Ishikawa (cell line): ENCODE results near the gene RNF214.

Experiments
- CEBPB ChIP-seq: IDR thresholded peaks from 2 replicates; pipeline ENCODE4 v1.6.1; 2012
- CREB1 ChIP-seq: IDR thresholded peaks from 2 replicates; pipeline ENCODE4 v1.6.1; 2012; ENCODE audit warnings: low read depth
- EGR1 ChIP-seq: IDR thresholded peaks from 2 replicates; pipeline ENCODE4 v1.6.1; 2012
- EP300 ChIP-seq: IDR thresholded peaks from 2 replicates; pipeline ENCODE4 v1.6.1; 2012; ENCODE audit warnings: borderline replicate concordance
- FOXM1 ChIP-seq: IDR thresholded peaks from 2 replicates; pipeline ENCODE4 v1.6.1; 2012; ENCODE audit warnings: low read depth, borderline replicate concordance
- NFIC ChIP-seq: IDR thresholded peaks from 2 replicates; pipeline ENCODE4 v1.6.1; 2012
- RAD21 ChIP-seq: IDR thresholded peaks from 2 replicates; pipeline ENCODE4 v1.6.1; 2012; ENCODE audit warnings: low read depth
- TAF1 ChIP-seq: IDR thresholded peaks from 2 replicates; pipeline ENCODE4 v1.6.1; 2012; ENCODE audit warnings: low read depth, mild to moderate bottlenecking
- TCF12 ChIP-seq: IDR thresholded peaks from 2 replicates; pipeline ENCODE4 v1.6.1; 2012; ENCODE audit warnings: low read depth
- TEAD4 ChIP-seq: IDR thresholded peaks from 2 replicates; pipeline ENCODE4 v1.6.1; 2012
- USF1 ChIP-seq: IDR thresholded peaks from 2 replicates; pipeline ENCODE4 v1.6.1; 2012
- YY1 ChIP-seq: IDR thresholded peaks from 2 replicates; pipeline ENCODE4 v1.6.1; 2012; ENCODE audit warnings: low read depth
- ZBTB7A ChIP-seq: IDR thresholded peaks from 2 replicates; pipeline ENCODE4 v1.6.1; 2012; ENCODE audit warnings: low read depth
- TF ChIP-seq, protein P1 (sequence below): IDR thresholded peaks from 2 replicates; pipeline ENCODE4 v1.6.1; 2012
- TF ChIP-seq, protein P2 (sequence below): IDR thresholded peaks from 2 replicates; pipeline ENCODE4 v1.6.1; 2012; ENCODE audit warnings: low read depth, mild to moderate bottlenecking

The RNF214 gene

DNA sequence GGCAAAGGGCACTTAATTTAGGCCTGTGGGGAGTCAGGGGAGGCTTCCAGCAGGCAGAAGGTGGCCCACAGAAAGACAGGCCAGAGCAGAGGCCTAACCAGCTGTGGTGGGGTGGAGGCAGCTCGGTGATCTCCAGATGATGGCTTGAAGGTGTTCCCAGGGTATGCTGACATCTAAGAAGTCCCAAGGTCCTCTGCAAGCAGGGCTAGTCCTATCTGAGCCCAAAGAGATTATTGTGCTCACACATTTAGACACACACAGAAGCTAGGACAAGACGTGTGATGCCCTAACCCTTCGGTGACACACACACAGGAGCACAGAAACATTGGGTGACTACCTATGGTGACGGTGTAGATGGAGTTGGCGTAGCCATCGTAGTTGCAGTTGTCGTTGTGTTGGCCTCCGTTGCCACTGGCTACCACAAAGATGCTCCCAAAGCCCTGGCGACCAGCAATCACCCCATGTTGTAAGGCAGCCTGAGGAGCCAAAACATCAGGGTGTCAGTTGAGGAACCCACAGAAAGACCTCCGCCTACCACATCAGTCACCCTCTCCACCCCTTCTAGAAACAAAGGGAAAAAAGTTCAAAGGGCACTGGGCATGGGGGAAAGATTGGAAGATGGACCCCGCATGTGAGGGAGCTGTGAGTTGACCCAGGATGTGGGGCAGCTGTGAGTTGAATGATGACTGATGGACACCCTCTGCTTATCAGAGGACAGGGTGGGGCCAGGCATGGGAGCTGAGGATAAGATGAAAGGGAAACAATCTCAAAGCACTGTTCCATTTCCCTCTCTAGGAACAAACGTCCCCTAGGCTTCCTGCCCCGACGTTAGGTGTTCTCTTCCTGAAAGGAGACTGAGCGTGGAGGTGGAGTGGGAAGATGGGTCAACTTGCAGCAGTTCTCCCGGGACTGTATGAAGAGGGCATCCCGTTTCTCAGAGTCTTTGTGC, 8.5 kb upstream of the RNF214 start:
- TF ChIP-seq YY1 (no peak), TCF12 (no peak), CEBPB (no peak), RAD21 (no peak)
- TF ChIP-seq, protein P1, sequence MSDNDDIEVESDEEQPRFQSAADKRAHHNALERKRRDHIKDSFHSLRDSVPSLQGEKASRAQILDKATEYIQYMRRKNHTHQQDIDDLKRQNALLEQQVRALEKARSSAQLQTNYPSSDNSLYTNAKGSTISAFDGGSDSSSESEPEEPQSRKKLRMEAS: no peak

- TF ChIP-seq ZBTB7A (no peak), CEBPB (no peak), TCF12 (no peak), EP300 (no peak), TEAD4 (no peak), YY1 (no peak), NFIC (no peak), RAD21 (no peak), USF1 (no peak), CREB1 (no peak), TAF1 (no peak), EGR1 (no peak), FOXM1 (no peak)
- TF ChIP-seq, protein P2, sequence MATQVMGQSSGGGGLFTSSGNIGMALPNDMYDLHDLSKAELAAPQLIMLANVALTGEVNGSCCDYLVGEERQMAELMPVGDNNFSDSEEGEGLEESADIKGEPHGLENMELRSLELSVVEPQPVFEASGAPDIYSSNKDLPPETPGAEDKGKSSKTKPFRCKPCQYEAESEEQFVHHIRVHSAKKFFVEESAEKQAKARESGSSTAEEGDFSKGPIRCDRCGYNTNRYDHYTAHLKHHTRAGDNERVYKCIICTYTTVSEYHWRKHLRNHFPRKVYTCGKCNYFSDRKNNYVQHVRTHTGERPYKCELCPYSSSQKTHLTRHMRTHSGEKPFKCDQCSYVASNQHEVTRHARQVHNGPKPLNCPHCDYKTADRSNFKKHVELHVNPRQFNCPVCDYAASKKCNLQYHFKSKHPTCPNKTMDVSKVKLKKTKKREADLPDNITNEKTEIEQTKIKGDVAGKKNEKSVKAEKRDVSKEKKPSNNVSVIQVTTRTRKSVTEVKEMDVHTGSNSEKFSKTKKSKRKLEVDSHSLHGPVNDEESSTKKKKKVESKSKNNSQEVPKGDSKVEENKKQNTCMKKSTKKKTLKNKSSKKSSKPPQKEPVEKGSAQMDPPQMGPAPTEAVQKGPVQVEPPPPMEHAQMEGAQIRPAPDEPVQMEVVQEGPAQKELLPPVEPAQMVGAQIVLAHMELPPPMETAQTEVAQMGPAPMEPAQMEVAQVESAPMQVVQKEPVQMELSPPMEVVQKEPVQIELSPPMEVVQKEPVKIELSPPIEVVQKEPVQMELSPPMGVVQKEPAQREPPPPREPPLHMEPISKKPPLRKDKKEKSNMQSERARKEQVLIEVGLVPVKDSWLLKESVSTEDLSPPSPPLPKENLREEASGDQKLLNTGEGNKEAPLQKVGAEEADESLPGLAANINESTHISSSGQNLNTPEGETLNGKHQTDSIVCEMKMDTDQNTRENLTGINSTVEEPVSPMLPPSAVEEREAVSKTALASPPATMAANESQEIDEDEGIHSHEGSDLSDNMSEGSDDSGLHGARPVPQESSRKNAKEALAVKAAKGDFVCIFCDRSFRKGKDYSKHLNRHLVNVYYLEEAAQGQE: no peak
- TF ChIP-seq, protein P1: no peak
Observed at GRCh38 chr11:117225553-117226170, 6.8 kb upstream of the RNF214 start.

- peak; percentile 88 for TF ChIP-seq RAD21
- no peak for TF ChIP-seq NFIC
- TF ChIP-seq EP300: no peak
Observed at GRCh38 chr11:117226388-117227385, 5.8 kb upstream of the RNF214 start.

DNA sequence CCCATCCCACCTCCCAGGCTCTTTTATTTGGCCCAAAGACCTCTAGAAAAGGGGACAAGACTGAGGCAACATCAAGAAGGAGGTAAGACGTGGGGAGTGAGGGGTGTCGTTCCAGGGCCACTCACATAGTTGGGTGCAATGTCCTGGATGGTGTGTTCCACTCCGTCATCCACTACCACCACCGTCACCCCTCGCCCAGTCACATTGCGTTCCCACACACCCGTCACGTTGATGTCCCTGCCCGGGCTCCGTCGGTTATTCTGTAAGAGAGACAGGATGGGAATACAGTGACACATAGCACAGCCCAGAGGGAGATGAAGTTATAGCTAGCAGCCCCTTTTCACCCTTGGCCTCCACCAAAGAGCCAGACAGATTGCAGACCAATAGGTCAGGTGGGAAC, 4.4 kb upstream of the RNF214 start:
- TF ChIP-seq USF1: no peak
- TF ChIP-seq, protein P2: no peak
- no peak for TF ChIP-seq NFIC
- no peak for TF ChIP-seq FOXM1
- no peak for TF ChIP-seq TCF12
- no peak for TF ChIP-seq RAD21
- TF ChIP-seq EP300: no peak
- TF ChIP-seq, protein P1: no peak
- TF ChIP-seq TAF1: no peak
- TF ChIP-seq CEBPB: no peak
- TF ChIP-seq EGR1: no peak
- TF ChIP-seq TEAD4: no peak
- TF ChIP-seq YY1: no peak
- TF ChIP-seq CREB1: no peak
- no peak for TF ChIP-seq ZBTB7A

DNA sequence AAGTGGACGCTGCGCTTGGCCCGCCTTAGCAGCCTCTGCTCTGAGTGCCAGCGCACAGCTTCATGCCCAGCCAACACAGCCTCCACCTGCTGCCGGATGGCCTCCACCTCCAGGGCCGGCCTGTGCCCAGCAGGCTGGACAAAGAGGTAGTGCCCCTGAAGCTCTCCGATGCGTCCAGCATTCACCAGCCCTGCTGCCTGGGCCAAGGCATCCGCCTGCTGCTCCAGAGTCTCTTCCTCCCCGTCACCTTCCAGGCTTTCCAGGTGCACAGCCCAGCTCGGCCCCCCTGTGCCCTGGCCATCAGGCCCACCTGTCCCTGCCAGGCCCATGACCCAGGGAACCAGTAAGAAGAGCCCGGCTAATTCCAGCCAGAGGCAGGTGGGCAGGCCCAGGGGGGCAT, 3.1 kb upstream of the RNF214 start:
- TF ChIP-seq RAD21: no peak
- TF ChIP-seq, protein P1: no peak
- TF ChIP-seq EGR1: no peak
- TF ChIP-seq FOXM1: no peak
- TF ChIP-seq YY1: no peak
- no peak for TF ChIP-seq NFIC
- TF ChIP-seq TAF1: no peak
- no peak for TF ChIP-seq ZBTB7A
- TF ChIP-seq TCF12: no peak
- no peak for TF ChIP-seq USF1
- TF ChIP-seq EP300: no peak
- TF ChIP-seq CEBPB: no peak
- TF ChIP-seq, protein P2: no peak
- no peak for TF ChIP-seq CREB1
